Tibial artery (tissue), 4 donors: ENCODE measurements around the gene KLHL22.

Source experiments
- DNase-seq, 2 donors: peaks; one replicate each; pipeline ENCODE4 v3.0.0-alpha.2; 2019
- H3K27ac ChIP-seq, 2 donors: fragments of 200-600 bp; sonication (generic) in 1 of 2; 1 replicate in 1 of 2; 2 replicates in 1 of 2; pipeline ENCODE4 v1.5.1; 2018 to 2019; ENCODE audit warnings: mild to moderate bottlenecking in 1 of 2
- H3K27me3 ChIP-seq, 2 donors: fragments of 200-600 bp; sonication (generic) in 1 of 2; one replicate each; pipeline versions ENCODE4 v1.5.1 to v1.6.0; 2016 to 2019
- H3K36me3 ChIP-seq, 3 donors: fragments of 200-600 bp; sonication (generic) in 2 of 3; one replicate each; pipeline ENCODE4 v1.5.1; 2016 to 2019; ENCODE audit warnings: mild to moderate bottlenecking in 2 of 3
- H3K4me1 ChIP-seq, 4 donors: fragments of 200-600 bp; sonication (generic) in 2 of 4; 1 replicate in 3 of 4; 2 replicates in 1 of 4; pipeline ENCODE4 v1.5.1; 2016 to 2019
- H3K4me3 ChIP-seq, 2 donors: fragments of 200-600 bp; sonication (generic) in 1 of 2; 1 replicate in 1 of 2; 2 replicates in 1 of 2; pipeline ENCODE4 v1.5.1; 2018 to 2019; ENCODE audit warnings: mild to moderate bottlenecking in 2 of 2
- H3K9me3 ChIP-seq, 3 donors: fragments of 200-600 bp; sonication (generic) in 1 of 3; one replicate each; pipeline ENCODE4 v1.5.1; 2016 to 2019
- CTCF ChIP-seq, 2 experiments: fragments of 200-600 bp in 1 of 2; fragments of 450-650 bp in 1 of 2; IDR thresholded peaks; one replicate each; pipeline ENCODE4 v1.5.1; 2017 to 2019; ENCODE audit warnings: antibody characterized with exemption in 2 of 2, mild to moderate bottlenecking in 1 of 2, moderate library complexity in 1 of 2
- intact Hi-C: fragments of 100-400 bp; cut with DNase I; formaldehyde crosslinking; loops from one replicate; pipeline ENCODE4 v1.15.0; 2023; ENCODE audit warnings: low total_unique reads

The KLHL22 gene

GRCh38 chr22:20440637-20441591, 54.7 kb downstream of the KLHL22 start:
- Histone ChIP-seq H3K4me3 (no peak overlapping the region), H3K4me1 (peaks cover 0 to 29% (median 15%) of the 10 kb centered on the region in 4 donors), H3K27me3 (no peaks in the 10 kb centered on the region), H3K27ac (peak overlapping the region in 1 of 2 donors; percentile 37), H3K9me3 (no peaks in the 10 kb centered on the region), H3K36me3 (peaks cover 9 to 47% (median 18%) of the 10 kb centered on the region in 3 donors)
- DNase-seq: peak in 1 of 2 donors; percentile 63
- TF ChIP-seq CTCF (IDR thresholded peaks at IDR 0.05): no peak
- intact Hi-C loops: no loop called here

DNA sequence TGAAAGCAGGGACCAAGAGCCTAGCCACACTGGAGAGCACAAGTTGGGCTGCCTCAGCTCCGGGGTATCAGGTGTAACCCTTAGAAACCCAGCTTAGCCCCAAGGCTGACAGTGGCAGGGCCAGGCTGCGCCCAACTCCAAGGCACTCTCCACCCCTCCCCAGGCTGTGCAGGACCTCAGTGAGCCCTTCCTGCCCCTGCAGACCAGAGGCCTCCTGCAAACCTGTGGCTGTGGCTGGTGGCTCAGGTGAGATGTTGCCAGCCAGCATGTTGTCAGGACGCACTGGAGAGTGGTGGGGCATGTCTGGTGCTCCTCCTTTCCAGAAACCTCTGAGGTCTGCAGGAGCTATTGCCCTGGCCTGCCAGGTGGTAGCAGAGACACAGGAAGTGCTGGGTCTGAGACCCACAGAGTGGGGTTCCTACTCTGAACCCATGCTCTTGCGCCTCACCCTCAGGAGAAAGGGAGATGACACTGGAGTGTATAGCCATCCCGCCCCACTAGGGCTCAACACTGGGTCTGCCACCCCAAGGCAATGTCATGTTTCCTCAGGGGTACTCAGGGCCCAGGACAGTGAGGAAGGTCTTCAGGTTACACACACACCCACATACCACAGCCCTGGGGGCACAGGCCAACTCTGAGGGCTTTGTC, 55.5 kb downstream of the KLHL22 start:
- Histone ChIP-seq H3K4me3 (no peak overlapping the region), H3K27ac (peak overlapping the region in 1 of 2 donors; percentile 94), H3K4me1 (peaks cover 0 to 38% (median 23%) of the 10 kb centered on the region in 4 donors), H3K36me3 (peaks cover 3 to 39% (median 10%) of the 10 kb centered on the region in 3 donors), H3K27me3 (no peaks in the 10 kb centered on the region), H3K9me3 (no peaks in the 10 kb centered on the region)
- no peak for TF ChIP-seq CTCF (IDR thresholded peaks at IDR 0.05)
- DNase-seq: peak in 1 of 2 donors; percentile 60
- intact Hi-C loops: loop anchor here (5.0 kb wide), 1 partner anchor 57 kb away; the partner anchor contains the start of gene KLHL22

GRCh38 chr22:20439556-20439927, 56.1 kb downstream of the KLHL22 start:
- Histone ChIP-seq H3K36me3 (peaks cover 1 to 33% (median 6%) of the 10 kb centered on the region in 3 donors), H3K4me1 (peaks cover 0 to 43% (median 25%) of the 10 kb centered on the region in 4 donors), H3K9me3 (no peaks in the 10 kb centered on the region), H3K4me3 (no peak overlapping the region), H3K27me3 (no peaks in the 10 kb centered on the region), H3K27ac (peak overlapping the region; percentile 94 to 96)
- TF ChIP-seq CTCF (IDR thresholded peaks at IDR 0.05): no peak
- intact Hi-C loops: loop anchor here (5.0 kb wide), 1 partner anchor 58 kb away; the partner anchor contains the start of gene KLHL22
- DNase-seq: peak in 1 of 2 donors; percentile 48

DNA sequence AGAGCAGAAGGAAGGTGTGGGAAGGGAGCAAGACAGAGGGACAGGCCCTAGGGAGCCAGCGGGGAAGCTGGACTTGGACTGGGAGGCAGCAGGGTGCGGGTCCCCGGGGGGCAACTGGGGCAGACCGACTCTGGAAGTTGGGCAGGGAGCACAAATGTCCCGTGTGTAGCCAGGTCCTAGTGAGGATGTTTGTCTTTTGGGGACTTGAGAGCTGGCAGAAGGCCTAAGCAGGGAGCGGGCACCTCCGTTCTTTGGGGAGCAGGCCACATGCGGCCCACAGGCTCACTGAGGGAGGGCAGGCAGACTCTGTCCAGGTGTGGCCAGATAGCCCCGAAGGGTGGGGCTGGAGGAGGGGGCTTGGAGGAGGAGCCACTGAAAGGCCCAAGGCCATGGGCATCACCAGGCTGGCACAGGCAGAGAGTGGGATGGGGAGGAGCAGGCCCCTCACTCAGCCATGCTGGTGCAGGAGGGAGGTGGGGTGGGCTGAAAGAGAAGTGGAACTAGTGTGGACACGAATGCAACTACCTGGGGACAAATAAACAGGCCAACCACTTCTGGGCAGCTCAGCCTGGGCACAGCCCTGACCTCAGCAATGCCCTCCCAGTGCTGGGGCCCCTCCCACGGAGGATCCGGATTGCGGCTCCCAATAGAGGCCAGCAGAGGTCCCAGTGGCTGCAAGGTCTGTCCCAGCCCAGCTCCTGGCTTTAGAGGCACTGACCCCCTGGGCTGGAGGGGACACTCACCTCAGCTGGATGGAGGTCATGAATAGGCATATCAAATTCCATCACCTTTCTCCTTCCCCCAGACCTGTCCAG, 56.7 kb downstream of the KLHL22 start:
- Histone ChIP-seq H3K4me3 (peak overlapping the region; percentile 78 to 89), H3K36me3 (peaks cover 0 to 27% (median 0%) of the 10 kb centered on the region in 3 donors), H3K27me3 (no peaks in the 10 kb centered on the region), H3K9me3 (no peaks in the 10 kb centered on the region), H3K27ac (peak overlapping the region; percentile 94 to 96), H3K4me1 (peaks cover 0 to 46% (median 25%) of the 10 kb centered on the region in 4 donors)
- peak in 1 of 2 donors; percentile 78 for DNase-seq
- TF ChIP-seq CTCF (IDR thresholded peaks at IDR 0.05): peak; percentile 25 to 34
- intact Hi-C loops: loop anchor here (5.0 kb wide), 1 partner anchor 58 kb away; the partner anchor contains the start of gene KLHL22

DNA sequence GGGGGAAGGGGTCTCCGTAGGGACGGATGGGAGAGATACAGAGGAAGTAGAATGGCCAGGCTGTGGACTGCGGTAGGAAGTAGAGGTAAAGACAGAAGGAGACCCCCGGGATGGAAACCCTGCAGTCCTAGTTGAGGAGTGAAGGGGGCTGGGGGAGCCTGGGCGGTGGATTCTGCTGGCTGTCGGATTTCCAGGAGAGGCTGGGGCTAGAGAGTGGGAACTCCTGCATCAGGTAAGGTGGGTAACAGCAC, 57.2 kb downstream of the KLHL22 start:
- no peak for DNase-seq
- intact Hi-C loops: loop anchor here (5.0 kb wide), 1 partner anchor 59 kb away; the partner anchor contains the start of gene KLHL22
- H3K4me1 ChIP-seq: peaks cover 0 to 46% (median 25%) of the 10 kb centered on the region in 4 donors
- H3K27ac ChIP-seq: peak overlapping the region; percentile 94 to 96
- H3K4me3 ChIP-seq: peak overlapping the region; percentile 78 to 89
- no peaks in the 10 kb centered on the region for H3K9me3 ChIP-seq
- no peak for TF ChIP-seq CTCF (IDR thresholded peaks at IDR 0.05)
- H3K36me3 ChIP-seq: peaks cover 0 to 22% (median 0%) of the 10 kb centered on the region in 3 donors
- H3K27me3 ChIP-seq: no peaks in the 10 kb centered on the region
